NCI-H2029 (cell line): Measurements from ENCODE around the gene VAPA.

Experiments used
- DNase-seq: peaks from one replicate; lab custom pipeline; 2025; lab: John Stamatoyannopoulos, UW

Gene VAPA

GRCh38 chr18:9914584-9915290 lies 921 bp downstream of the VAPA start:
- peak; percentile 11 for DNase-seq

GRCh38 chr18:9915291-9916076 lies 1.7 kb downstream of the VAPA start:
- DNase-seq, result no peak

GRCh38 chr18:9916077-9916639 lies 2.3 kb downstream of the VAPA start:
- DNase-seq, result no peak

- DNase-seq, result no peak
These were observed 3.0 kb downstream of the VAPA start for GRCh38 chr18:9916808-9917207.

- DNase-seq, result no peak
These were observed 4.3 kb downstream of the VAPA start for GRCh38 chr18:9918016-9918680.

GRCh38 chr18:9919564-9920232 lies 5.9 kb downstream of the VAPA start:
- DNase-seq, result no peak

- no peak for DNase-seq
These were observed 8.9 kb downstream of the VAPA start for GRCh38 chr18:9922592-9923311.

GRCh38 chr18:9924371-9924943 lies 10.6 kb downstream of the VAPA start:
- no peak for DNase-seq

- no peak for DNase-seq
These were observed 11.6 kb downstream of the VAPA start for GRCh38 chr18:9925369-9925768.

- no peak for DNase-seq
These were observed 12.0 kb downstream of the VAPA start for GRCh38 chr18:9925795-9926194.

GRCh38 chr18:9926223-9926894 lies 12.5 kb downstream of the VAPA start:
- DNase-seq, result no peak

- no peak for DNase-seq
These were observed 13.2 kb downstream of the VAPA start for GRCh38 chr18:9926977-9927376.

GRCh38 chr18:9927392-9928063 lies 13.7 kb downstream of the VAPA start:
- no peak for DNase-seq

- DNase-seq, result no peak
These were observed 14.9 kb downstream of the VAPA start for GRCh38 chr18:9928646-9929259.

- DNase-seq, result no peak
These were observed 16.6 kb downstream of the VAPA start for GRCh38 chr18:9930299-9930884.

- no peak for DNase-seq
These were observed 17.3 kb downstream of the VAPA start for GRCh38 chr18:9931146-9931545.

- DNase-seq, result no peak
These were observed 17.9 kb downstream of the VAPA start for GRCh38 chr18:9931678-9932077.

GRCh38 chr18:9933865-9934264 lies 20.0 kb downstream of the VAPA start:
- no peak for DNase-seq

GRCh38 chr18:9934274-9934673 lies 20.5 kb downstream of the VAPA start:
- DNase-seq, result no peak
